ENCODE measurements around the gene EEF2K.

Gene EEF2K

GRCh38 chr16:22255335-22255734 is 49.3 kb downstream of the EEF2K start:
- no peak for DNase-seq

DNA sequence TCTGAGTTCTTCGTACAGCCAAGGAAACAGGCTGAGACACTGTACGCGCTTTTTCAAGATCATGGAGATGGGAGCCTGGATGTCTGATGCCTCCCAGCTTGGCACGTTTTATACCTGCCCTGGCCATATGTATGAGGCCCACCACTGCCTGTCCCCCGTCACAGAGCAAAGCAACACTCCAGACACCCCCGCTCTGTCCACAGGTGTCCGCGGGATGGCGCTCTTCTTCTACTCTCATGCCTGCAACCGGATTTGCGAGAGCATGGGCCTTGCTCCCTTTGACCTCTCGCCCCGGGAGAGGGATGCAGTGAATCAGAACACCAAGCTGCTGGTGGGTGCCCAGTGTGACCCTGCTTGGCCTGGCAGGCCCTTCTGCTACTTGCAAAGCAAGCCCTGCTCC is 51.4 kb downstream of the EEF2K start:
- DNase-seq: no peak

DNA sequence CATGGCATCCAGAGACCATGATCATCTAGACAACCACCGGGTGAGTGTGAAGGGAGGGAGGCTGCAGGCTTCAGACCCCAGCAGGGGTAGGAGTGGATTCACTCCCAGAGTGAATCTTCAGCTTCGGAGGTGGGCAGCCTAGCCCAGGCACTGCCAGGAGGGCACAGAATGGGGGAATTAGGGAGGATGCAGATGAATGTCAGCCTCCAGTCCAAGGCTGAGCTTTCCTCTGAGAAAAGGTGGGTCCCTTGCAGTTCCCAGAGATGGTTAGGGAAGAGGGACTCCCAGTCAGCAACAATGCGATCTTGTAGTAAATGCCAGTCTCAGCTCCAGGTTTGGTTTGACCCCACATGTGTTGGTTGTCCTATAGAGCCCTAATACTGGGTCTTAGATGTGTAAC is 54.4 kb downstream of the EEF2K start:
- DNase-seq: no peak

GRCh38 chr16:22262460-22262859 is 56.4 kb downstream of the EEF2K start:
- DNase-seq: no peak

DNA sequence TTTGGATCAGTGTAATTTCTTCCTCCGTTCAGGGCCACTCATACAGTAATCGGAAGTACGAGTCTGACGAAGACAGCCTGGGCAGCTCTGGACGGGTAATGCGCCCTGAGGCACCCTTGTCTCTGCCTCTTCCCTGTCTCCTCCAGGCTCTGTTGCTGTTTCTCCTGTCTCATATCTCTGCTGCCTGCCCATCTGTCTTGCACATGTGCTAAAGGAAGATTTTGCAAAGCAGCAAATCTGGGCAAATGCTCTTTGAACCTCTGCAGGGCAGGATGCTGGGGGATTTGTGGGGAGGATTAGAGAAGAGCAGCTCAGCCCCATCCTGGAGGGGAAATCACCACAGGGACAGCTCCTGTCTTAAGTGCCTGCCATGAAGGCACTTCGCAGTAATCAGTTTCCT is 58.7 kb downstream of the EEF2K start:
- DNase-seq: no peak

DNA sequence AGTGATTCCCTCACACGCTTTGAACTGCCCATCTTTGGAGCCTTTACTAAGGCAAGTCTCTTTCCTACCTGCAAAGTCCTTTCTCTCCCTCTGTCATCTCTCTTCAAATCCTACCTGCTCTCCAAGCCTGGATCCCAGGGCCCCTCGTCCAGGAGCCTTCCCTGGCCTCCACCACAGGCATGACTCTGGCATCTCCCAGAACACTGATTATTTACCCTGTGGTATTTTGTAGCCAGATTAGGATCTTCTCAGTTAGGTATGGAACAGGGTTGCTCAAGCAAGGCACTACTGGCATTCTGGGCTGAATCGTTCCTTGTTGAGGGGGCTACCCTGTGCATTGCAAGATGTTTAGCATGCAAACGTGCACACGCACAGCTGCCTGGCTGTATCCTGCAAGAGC is 59.3 kb downstream of the EEF2K start:
- DNase-seq: no peak

- no peak for DNase-seq
Measured at GRCh38 chr16:22266546-22266945, 60.5 kb downstream of the EEF2K start.

- DNase-seq: no peak
Measured at GRCh38 chr16:22267764-22268163, 61.7 kb downstream of the EEF2K start.

DNA sequence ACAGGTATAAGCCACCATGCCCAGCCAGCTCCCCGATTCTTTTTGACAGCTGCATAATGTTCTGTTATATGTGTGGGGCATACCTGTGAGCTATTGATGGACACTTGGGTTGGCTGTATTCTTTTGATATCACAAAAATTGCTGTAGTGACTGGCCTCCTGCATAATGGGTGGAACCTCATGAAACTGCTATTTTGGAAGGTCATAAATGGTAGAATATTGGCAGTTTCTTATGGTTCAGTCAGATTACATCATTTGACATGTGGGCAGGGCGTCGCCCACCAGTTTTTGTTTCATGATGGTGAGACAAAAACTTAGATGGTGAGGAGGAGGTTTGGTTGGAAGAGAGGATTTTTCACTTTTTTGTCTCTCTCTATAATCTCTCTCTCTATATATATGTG is 64.4 kb downstream of the EEF2K start:
- DNase-seq: no peak

DNA sequence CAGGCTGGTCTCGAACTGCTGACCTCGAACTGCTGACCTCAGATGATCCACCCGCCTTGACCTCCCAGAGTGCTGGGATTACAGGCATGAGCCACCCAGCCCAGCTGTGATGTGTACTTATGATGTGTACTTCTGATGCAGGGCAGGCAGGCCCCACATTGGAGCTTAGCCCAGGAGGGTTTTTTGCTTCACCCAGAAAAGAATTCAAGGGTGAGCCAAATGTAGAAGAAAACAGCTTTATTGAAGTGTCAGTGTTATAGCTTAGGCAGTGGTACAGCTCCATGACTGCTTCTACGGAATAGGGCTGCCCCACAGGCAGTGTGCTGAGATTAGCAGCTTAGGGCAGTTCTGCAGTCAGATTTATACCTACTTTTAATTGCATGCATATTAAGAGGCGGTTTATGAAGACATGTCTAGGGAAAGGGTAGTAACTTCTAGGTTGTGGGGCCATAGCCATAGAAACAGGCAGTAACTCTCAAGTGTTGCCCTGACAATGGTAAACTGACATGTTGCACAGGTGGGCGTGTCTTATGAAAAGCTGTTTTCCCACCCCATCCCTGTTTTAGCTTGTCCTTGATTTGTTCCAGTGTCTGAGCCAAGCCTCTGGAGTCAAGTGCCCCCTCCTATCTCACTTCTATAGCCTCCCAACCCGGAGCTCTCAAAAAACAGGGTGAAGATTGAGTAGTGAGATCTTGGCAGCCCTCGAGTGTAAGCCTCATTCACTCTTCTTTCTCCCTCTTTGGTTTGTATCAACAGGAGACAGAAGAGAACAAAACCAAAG is 67.0 kb downstream of the EEF2K start:
- DNase-seq: no peak

DNA sequence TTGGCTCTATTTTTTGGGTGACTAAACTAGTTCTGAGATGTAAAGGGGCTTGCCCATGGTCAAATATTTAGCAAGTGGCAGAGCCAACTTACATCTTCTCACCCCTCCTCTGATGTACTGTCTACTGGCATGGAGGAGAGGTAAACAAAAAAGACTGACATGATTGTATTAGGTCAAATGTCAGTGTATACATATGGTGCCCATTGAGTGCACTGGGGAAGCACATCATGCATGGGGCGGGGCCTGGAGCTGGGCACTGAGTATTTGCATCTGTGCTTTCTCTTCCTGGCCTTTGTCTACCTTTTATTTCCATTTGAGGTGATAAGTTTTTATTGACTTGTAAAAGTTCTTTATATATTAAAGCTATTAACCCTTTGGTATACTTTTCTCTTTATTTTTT is 68.8 kb downstream of the EEF2K start:
- DNase-seq: no peak

- no peak for DNase-seq
Measured at GRCh38 chr16:22278441-22279230, 72.6 kb downstream of the EEF2K start.

DNA sequence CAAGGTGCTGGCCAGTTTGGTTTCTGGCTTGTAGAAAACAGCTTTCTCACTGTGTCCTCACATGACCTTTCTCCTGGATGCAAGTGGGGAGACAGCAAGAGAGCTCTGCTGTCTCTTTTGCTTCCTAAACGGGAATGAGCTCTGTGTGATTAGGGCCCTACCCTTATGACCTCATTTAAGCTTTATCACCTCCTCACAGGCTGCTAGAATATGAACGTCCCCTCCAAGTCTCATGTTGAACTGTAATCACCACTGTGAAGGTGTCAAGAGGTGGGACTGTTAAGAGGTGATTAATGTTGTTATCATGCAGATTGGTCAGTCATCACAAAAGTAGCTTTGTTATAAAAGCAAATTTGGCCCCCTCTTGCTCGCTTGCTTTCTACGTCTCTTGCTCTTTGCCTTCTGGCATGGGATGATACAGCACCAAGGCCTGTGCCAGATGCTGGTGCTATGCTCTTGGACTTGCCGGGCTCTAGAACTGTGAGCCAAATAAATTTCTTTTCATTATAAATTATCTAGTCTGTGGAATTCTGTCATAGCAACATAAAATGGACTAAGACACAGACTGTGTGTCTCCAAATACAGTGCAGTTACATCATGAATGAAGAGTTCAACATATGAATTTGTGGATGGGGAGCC is 76.3 kb downstream of the EEF2K start:
- DNase-seq: no peak

DNA sequence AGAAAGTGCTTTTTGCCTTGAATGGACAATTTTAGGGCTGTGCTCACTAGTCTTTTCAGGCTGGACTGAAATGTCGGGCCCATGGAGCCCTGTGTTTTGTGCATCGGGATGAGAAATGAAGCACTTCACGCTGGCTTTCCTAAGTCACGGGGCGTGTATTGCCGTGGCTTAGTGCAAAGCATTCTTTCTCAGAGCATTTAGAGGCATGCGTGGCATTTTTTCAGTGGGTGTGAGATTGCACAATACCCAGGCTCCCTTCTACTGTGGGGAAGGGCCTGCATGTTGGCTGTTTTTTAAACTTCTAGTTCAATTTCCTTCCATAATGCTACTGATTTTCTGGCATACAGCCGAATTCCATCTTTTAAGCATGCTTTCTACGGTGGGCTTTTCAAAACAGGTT is 78.6 kb downstream of the EEF2K start:
- DNase-seq: no peak

DNA sequence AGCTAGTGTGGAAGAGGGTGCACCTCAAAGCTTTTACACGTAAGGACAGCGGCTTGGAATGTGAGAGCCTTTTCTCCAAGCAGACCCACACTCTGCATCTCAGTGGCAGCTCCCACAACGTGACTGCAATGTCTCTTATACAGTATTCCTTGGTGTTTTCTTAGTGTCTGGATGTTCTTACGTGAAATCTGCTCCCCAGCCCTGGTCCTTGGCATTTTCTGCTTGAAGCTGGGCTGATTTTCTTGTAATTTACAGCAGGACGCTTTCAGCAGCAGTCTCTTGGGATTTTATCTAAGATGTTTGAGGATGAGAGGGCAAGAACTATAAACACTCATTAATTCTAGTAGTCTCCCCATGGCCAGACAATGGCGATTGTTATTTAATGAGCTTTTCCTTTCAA is 79.0 kb downstream of the EEF2K start:
- DNase-seq: no peak

DNA sequence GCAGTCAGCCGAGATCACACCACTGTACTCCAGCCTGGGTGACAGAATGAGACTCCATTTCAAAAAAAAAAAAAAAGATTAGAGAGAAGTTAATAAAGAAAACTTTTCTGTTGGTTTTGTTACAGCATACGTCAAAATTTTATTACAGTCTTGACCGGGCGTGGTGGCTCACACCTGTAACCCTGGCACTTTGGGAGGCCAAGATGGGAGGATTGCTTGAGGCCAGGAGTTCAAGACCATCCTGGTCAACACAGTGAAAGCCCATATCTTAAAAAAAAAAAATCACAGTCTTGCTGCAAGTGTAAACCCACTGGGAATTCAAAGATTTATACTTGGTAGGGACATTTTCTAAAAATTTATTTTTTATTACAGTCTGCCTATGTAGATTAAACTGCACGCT is 84.9 kb downstream of the EEF2K start:
- no peak for DNase-seq

DNA sequence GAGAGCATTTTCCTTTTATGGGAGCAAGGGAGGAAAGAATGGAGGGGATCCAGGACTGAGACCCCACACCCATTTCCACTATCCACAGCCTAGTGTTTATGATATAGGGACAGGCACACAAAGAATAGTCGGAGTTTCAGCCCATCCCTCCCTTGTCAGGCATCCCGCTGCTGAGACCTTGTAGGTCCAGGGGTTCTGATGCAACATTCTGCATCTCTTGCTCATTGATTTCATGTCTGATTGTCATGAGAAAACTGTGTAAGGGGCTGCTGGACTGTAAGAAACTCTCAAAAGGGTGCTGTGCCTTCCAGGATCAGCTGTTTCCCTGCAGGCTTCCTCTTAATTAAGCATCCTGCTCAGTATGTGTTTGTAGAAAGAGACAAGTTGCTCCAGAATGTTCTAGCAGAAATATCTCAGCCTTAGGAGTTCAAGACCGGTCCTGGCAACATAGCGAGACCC is 85.8 kb downstream of the EEF2K start:
- DNase-seq: no peak

DNA sequence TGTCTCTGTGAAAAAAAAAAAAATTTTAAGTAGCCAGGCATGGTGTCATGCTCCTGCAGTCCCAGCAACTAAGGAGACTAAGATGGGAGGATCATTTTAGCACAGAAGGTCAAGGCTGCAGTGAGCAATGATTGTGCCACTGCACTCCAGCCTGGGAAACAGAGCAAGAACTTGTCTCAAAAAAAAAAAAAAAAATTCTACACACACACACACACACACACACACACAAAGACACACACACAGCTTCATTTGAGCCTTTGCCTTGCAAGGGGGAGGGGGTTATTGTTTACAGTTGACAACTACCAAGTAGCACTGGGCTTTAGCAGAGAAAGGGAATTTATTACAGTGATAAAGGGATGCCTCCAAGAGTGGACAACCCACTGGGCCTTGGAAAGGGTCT is 86.2 kb downstream of the EEF2K start:
- DNase-seq: no peak

GRCh38 chr16:22293137-22294106 is 87.3 kb downstream of the EEF2K start:
- no peak for DNase-seq

- DNase-seq: no peak
Measured at GRCh38 chr16:22296225-22297113, 90.4 kb downstream of the EEF2K start.

- peak; percentile 75 to 84 for DNase-seq
Measured at GRCh38 chr16:22297114-22297870, 91.2 kb downstream of the EEF2K start, which contains the start of gene POLR3E. Gene POLR3E, plus strand, starts transcription at chr16:22297409. Its CDS starts 5,560 bp downstream, at chr16:22302969.
